HUES64 (cell line): ENCODE measurements around the gene PTPN11.
"Not testable (repeated sequence)": the region's sequence is repeated elsewhere in the genome, so short reads cannot be mapped to it uniquely, and the experiment has no call there.

Experiments
- H3K27ac ChIP-seq: 2 replicates; pipeline ENCODE4 v1.7.0; 2013; ENCODE audit warnings: low read depth, low read length, inconsistent platforms
- H3K27me3 ChIP-seq: 2 replicates; pipeline ENCODE4 v1.6.1; 2013; ENCODE audit warnings: mild to moderate bottlenecking, low read length; ENCODE audit not compliant: insufficient read depth
- H3K36me3 ChIP-seq: 2 replicates; pipeline ENCODE4 v1.6.1; 2013; ENCODE audit warnings: mild to moderate bottlenecking, low read length; ENCODE audit not compliant: insufficient read depth
- H3K4me1 ChIP-seq: 2 replicates; pipeline ENCODE4 v1.6.1; 2013; ENCODE audit warnings: mild to moderate bottlenecking, low read length, moderate library complexity; ENCODE audit not compliant: insufficient read depth
- H3K4me3 ChIP-seq: 2 replicates; pipeline ENCODE4 v1.5.1; 2013; ENCODE audit warnings: mild to moderate bottlenecking, low read length, moderate library complexity
- H3K9ac ChIP-seq: 2 replicates; pipeline ENCODE4 v1.6.1; 2013; ENCODE audit warnings: mild to moderate bottlenecking, low read depth, low read length
- H3K9me3 ChIP-seq: 2 replicates; pipeline ENCODE4 v1.6.1; 2013; ENCODE audit warnings: low read depth, low read length; ENCODE audit not compliant: insufficient read depth
- WGBS: fragments of 150-250, 120-280 bp; methylation state at CpG from one replicate; pipeline ENCODE4 v1.1.7; 2013; ENCODE audit warnings: missing lambda C conversion rate; 5-methylcytosine and 5-hydroxymethylcytosine counted together

PTPN11 gene

DNA sequence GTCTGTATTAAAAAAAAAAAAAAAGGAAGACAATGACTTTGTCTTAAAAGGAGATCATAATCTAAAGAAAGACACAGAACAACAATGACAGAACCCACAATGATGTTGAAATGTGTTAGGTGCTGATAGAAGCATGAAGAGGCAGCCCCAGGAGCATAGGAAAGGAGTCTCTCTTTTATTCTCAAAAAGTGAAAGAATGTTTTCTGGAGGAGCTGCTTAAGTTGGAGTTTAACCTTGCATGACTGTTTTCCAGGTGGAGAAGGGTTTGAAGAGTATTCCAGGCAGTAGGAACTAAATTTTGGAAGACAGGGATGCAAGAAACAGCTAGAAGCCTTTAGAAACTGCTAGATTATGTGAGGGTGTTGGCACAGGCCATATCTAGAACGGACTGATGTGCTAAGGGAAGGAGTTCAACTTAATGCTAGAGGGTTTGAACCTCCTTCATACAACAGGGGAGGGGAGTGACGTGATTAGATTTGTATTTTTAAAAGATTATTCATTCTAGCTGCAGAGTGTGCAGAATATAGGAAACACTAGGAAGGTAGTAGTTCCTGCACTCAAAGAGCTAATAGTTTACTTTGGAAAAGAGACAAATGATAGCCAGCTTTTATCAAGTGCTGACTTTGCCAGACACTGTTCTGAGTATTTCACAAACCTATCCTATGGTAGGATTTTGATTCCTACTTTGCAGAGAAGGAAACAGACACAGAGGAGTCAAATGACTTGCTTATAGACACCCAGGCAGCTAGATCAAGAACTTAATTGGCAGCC, 4.7 kb upstream of the PTPN11 start:
- no peaks in the 10 kb centered on the region for H3K9me3 ChIP-seq
- no peak overlapping the region for H3K4me3 ChIP-seq
- 73% methylated on average over 1 of the region's 2 CpGs for WGBS
- H3K27me3 ChIP-seq = no peaks in the 10 kb centered on the region; the same call in 1 of the 2 replicates
- no peak overlapping the region for H3K9ac ChIP-seq
- H3K27ac ChIP-seq = no peak overlapping the region
- no peaks in the 10 kb centered on the region for H3K4me1 ChIP-seq
- H3K36me3 ChIP-seq = no peaks in the 10 kb centered on the region

DNA sequence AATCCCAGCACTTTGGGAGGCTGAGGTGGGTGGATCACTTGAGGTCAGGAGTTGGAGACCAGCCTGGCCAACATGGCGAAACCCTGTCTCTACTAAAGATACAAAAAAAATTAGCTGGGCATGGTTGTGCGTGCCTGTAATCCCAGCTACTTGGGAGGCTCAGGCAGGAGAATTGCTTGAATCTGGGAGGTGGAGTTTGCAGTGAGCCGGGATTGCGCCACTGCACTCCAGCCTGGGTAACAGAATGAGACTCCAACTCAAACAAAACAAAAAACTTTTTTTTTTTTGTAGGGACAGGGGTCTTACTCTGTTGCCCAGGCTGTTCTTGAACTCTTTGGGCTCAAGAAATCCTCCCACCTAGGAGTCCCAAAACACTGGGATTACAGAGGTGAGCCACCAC, 3.3 kb upstream of the PTPN11 start:
- not testable (repeated sequence) for H3K9ac ChIP-seq, H3K27me3 ChIP-seq, H3K9me3 ChIP-seq, H3K4me3 ChIP-seq, H3K27ac ChIP-seq, H3K36me3 ChIP-seq, H3K4me1 ChIP-seq
- WGBS = 94% methylated on average over 3 of the region's 4 CpGs

DNA sequence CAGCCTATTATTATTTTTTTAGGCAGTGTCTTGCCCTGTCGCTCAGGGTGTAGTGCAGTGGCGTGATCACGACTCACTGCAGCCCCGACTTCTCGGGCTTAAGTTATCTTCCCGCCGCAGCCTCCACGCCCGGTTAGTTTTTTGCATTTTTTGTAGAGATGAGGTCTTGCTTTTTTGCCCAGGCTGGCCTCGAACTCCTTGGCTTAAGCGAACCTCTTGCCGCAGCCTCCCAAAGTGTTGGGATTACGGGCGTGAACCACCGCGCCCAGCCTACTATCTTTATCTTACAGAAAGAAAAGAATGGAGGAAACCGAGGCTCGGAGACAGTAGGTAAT, 507 bp upstream of the PTPN11 start:
- H3K4me1 ChIP-seq = no peaks in the 10 kb centered on the region
- no peaks in the 10 kb centered on the region; the same call in 1 of the 2 replicates for H3K27me3 ChIP-seq
- peak overlapping the region; percentile 75 for H3K4me3 ChIP-seq
- no peaks in the 10 kb centered on the region for H3K9me3 ChIP-seq
- 0 out of 2 replicates have a peak, but pooled peaks cover 4% of the 10 kb centered on the region for H3K36me3 ChIP-seq
- peak overlapping the region; percentile 89 for H3K9ac ChIP-seq
- H3K27ac ChIP-seq = peak overlapping the region; percentile 98
- 7% methylated on average over 18 of the region's 18 CpGs for WGBS

DNA sequence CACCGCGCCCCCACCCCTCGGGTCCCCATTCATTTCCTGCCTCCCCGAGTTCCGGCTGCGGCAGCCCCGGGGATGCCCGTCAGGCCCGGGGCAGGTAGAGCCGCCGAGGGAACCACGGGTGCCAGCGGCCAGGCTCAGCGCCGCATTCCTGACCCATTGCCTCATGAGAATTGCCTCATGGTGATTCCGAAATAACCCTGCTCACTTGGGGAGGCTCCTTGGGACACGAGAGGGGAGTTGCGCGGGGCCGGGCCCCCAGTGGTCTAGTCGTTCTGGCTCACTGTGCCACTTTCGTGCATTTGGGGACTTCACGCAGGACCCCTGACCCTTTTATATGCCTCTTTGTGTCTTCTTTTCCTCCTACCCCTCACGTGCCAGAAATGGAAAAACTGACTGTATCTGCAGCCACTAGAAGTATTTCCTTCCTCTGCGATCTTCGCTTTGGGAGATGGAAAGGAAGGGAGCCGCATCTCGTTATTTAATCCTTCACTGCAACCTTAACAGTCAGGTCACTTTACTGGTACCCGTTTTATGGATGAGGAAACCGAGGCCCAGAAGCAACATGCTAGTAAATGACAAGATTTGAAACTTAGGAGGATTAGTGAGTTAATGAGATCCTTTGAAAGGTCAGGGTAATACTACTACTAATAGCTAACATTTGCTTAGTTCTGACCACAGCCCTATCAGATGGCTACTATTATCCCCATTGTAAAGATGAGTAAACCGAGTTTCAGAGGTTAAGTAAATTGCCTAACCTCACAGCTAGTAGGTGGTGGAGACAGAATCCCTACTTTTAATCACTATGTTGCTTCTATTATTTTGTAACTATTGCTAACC, 768 bp downstream of the PTPN11 start:
- Histone ChIP-seq H3K4me1 (no peaks in the 10 kb centered on the region), H3K9ac (peak overlapping the region; percentile 89), H3K4me3 (peak overlapping the region; percentile 75), H3K9me3 (no peaks in the 10 kb centered on the region), H3K36me3 (0 out of 2 replicates have a peak, but pooled peaks cover 4% of the 10 kb centered on the region), H3K27me3 (no peaks in the 10 kb centered on the region), H3K27ac (peak overlapping the region; percentile 98)
- 7% methylated on average over 30 of the region's 31 CpGs for WGBS

DNA sequence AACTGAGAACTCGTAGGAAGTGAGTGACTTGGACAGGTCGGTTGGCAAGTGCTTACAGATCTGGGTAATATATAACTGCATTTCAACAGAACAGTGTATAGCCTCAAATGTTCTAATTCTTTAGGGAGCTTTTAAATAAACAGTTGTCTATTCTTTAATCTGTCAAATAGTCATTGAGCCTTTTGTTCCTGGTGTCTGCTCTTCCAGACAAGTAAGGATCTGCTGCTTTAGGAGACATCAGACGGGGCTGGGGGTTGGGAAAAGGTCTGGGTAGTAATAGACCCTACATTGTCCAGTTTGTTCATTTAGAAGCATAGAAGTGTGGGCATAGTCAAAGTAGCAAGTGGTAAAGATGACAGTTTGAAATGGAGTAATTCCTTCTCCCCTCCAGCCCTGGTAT, 2.0 kb downstream of the PTPN11 start:
- over 99% methylated on average over 3 of the region's 3 CpGs for WGBS
- no peaks in the 10 kb centered on the region for H3K4me1 ChIP-seq
- H3K27ac ChIP-seq = no peak overlapping the region
- H3K27me3 ChIP-seq = no peaks in the 10 kb centered on the region
- H3K4me3 ChIP-seq = no peak overlapping the region
- no peaks in the 10 kb centered on the region for H3K9me3 ChIP-seq
- 0 out of 2 replicates have a peak, but pooled peaks cover 4% of the 10 kb centered on the region for H3K36me3 ChIP-seq
- no peak overlapping the region for H3K9ac ChIP-seq

DNA sequence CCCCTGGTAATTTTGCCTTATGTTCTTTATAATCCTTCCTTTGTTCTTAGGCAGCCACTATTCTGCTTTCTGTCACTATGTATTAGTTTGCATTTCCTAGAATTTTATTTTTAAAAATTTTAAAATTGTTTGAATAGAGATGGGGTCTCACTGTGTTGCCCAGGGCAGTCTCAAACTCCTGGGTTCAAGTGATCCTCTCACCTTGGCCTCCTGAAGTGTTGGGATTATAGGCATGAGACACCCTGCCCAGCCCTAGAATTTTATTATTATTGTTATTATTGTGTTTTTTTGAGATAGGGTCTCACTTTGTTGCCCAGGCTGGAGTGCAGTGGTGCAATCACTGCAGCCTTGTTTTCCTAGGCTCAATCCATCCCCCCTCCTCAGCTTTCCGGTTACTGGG, 2.6 kb downstream of the PTPN11 start:
- H3K9ac ChIP-seq = no peak overlapping the region
- H3K36me3 ChIP-seq = 0 out of 2 replicates have a peak, but pooled peaks cover 4% of the 10 kb centered on the region
- H3K27me3 ChIP-seq = no peaks in the 10 kb centered on the region
- no peaks in the 10 kb centered on the region for H3K9me3 ChIP-seq
- no peak overlapping the region for H3K27ac ChIP-seq
- no peaks in the 10 kb centered on the region for H3K4me1 ChIP-seq
- no peak overlapping the region for H3K4me3 ChIP-seq
- 94% methylated on average over 1 of the region's 1 CpG for WGBS

DNA sequence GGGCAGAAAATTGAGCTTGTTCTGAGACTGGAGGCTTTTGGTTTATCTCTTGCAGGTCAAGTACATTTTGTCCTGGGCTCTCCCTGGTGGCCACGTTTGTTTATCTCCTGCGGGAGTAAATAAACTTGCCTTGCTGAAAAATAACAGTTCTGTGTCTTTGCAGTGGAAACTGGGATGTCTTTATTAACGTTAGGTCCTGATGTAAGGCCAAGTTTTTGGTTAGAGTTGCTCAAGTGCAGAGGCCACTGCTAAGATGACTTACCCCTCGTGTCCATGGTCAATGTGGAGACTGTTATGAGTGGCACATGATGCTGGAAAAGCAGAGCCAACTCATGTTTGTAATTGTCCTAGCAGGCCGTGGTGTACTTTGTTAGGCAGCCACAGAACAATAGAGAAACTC, 3.8 kb downstream of the PTPN11 start:
- Histone ChIP-seq H3K4me3 (no peak overlapping the region), H3K36me3 (0 out of 2 replicates have a peak, but pooled peaks cover 4% of the 10 kb centered on the region), H3K27ac (0 out of 2 replicates have a peak overlapping the region, but pooled peaks have one; percentile 10), H3K9me3 (no peaks in the 10 kb centered on the region), H3K4me1 (no peaks in the 10 kb centered on the region), H3K27me3 (no peaks in the 10 kb centered on the region), H3K9ac (no peak overlapping the region)
- WGBS = 87% methylated on average over 5 of the region's 5 CpGs

DNA sequence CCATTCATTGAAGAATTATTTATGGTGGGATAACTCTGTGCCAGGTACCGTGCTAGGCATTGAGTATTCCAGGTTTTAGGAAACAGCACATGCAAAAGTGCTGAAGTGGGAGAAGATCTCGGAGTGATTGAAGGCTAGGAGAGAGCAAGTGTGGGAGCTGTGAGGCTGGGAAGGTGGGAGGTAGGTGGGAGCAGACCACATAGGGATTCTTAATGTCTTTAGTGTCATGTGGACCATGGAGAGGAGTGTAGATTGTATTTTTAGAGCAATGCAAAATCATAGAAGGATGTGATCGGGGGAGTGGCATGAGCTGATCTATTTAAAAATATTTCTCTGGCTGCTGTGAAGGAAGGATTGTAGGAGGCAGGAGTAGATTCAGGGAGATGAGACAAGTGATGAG, 5.4 kb downstream of the PTPN11 start:
- Histone ChIP-seq H3K4me3 (no peak overlapping the region), H3K27me3 (no peaks in the 10 kb centered on the region), H3K9ac (no peak overlapping the region), H3K36me3 (0 out of 2 replicates have a peak, but pooled peaks cover 4% of the 10 kb centered on the region), H3K27ac (no peak overlapping the region), H3K4me1 (no peaks in the 10 kb centered on the region), H3K9me3 (no peaks in the 10 kb centered on the region)
- 94% methylated on average over 3 of the region's 3 CpGs for WGBS

DNA sequence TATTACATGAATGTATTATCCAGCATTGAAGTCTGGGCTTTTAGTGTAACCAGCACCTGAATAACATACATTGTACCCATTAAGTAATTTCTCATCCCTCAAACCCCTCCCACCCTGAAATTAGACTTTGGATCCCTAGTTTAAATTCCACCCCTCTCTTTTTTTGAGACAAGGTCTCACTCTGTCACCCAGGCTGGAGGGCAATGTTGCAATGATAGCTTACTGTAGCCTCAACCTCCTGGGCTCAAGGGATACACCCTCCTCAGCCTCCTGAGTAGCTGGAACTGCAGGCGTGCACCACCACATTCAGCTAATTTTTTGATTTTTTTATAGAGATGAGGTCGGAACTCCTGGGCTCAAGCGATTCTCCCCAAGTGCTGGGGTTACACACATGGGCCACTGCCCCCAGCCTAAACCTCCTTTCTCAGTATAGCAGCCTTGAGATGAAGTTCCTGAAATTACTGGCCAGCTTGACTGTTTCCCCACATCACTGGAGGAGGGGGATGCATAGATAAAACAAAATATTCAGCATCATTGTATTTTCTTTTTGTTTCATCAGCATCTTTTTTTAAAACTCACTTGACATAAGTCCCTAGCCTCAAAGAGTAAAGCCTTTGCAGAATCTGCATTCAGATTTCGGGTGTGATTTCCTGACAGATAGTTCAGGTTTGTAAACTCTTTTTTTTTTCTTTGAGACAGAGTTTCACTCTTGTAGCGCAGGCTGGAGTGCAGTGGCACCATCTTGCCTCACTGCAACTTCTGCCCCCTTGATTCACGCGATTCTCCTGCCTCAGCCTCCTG, 7.0 kb downstream of the PTPN11 start:
- Histone ChIP-seq H3K9ac (no peak overlapping the region), H3K4me3 (no peak overlapping the region), H3K9me3 (no peaks in the 10 kb centered on the region), H3K4me1 (no peaks in the 10 kb centered on the region), H3K27me3 (no peaks in the 10 kb centered on the region), H3K27ac (no peak overlapping the region), H3K36me3 (0 out of 2 replicates have a peak, but pooled peaks cover 4% of the 10 kb centered on the region)
- 97% methylated on average over 7 of the region's 7 CpGs for WGBS

DNA sequence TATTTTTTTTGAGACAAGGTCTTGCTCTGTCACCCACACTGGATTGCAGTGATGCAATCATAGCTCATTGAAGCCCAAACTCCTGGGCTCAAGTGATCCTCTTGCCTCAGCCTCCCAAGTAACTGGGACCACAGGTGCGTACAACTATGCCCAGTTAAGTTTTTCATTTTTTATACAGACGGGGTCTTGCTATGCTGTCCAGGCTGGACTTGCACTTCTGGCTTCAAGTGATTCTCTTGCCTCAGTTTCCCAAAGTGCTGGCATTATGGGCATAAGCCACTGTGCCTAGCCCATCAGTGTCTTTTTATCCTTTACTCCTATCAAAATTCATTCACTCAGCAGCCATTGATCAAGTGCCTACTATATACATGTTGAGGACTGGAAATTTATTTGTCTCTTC, 9.0 kb downstream of the PTPN11 start:
- Histone ChIP-seq H3K4me3 (no peak overlapping the region), H3K27me3 (no peaks in the 10 kb centered on the region), H3K36me3 (no peaks in the 10 kb centered on the region), H3K9ac (no peak overlapping the region), H3K9me3 (no peaks in the 10 kb centered on the region), H3K27ac (no peak overlapping the region), H3K4me1 (no peaks in the 10 kb centered on the region)
- 96% methylated on average over 2 of the region's 2 CpGs for WGBS

DNA sequence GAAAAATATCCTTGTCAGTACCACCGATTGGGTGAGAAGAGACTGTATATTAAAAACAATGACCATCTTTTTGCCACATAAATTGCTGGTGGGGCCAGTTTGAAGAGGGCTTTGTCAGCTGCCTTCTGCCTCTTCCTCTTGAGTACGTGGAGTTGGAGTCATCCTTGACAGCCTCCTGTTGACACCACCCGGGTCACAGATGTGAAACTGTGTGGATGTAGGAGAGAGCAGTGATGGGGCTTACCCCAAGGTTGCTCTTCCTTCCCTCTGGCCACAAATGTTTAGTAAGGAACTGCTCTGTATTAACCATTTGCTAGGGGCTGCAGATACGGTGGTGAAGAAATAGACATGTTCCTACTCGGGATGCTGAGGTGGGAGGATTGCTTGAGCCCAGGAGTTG, 12.2 kb downstream of the PTPN11 start:
- H3K36me3 ChIP-seq = 0 out of 2 replicates have a peak, but pooled peaks cover 3% of the 10 kb centered on the region
- H3K27ac ChIP-seq = no peak overlapping the region
- H3K4me3 ChIP-seq = no peak overlapping the region
- no peaks in the 10 kb centered on the region for H3K9me3 ChIP-seq
- H3K4me1 ChIP-seq = no peaks in the 10 kb centered on the region
- H3K9ac ChIP-seq = no peak overlapping the region
- H3K27me3 ChIP-seq = no peaks in the 10 kb centered on the region
- WGBS = 95% methylated on average over 5 of the region's 5 CpGs
